Cardiac muscle cell (in vitro differentiated cells and primary cell): Measurements from ENCODE around the gene CARS2. TPM values are rescaled to one million over a fixed set of nuclear protein-coding genes. Genes with fewer than 3 reads are reported as not detected.
"Not testable (repeated sequence)": the region's sequence is repeated elsewhere in the genome, so short reads cannot be mapped to it uniquely, and the experiment has no call there.

Source experiments
- DNase-seq, 2 donors: peaks; one replicate each; pipeline versions ENCODE4 v3.0.0 to v3.0.0-alpha.2; 2010 to 2017; ENCODE audit warnings: low read depth in 1 of 2, low spot score in 1 of 2
- H3K27ac ChIP-seq: fragments of 200-600 bp; sonication (generic); 2 replicates; pipeline ENCODE4 v1.5.1; 2016
- H3K27me3 ChIP-seq: fragments of 200-600 bp; sonication (generic); 2 replicates; pipeline ENCODE4 v1.6.0; 2016; ENCODE audit warnings: control low read depth
- H3K36me3 ChIP-seq: fragments of 200-600 bp; sonication (generic); 2 replicates; pipeline ENCODE4 v1.5.1; 2016; ENCODE audit warnings: control low read depth
- H3K4me1 ChIP-seq: fragments of 200-600 bp; sonication (generic); 2 replicates; pipeline ENCODE4 v1.8.1; 2017; ENCODE audit warnings: low read depth, mild to moderate bottlenecking, mixed run types
- H3K4me3 ChIP-seq: fragments of 200-600 bp; sonication (generic); 2 replicates; pipeline ENCODE4 v1.5.1; 2016; ENCODE audit warnings: mild to moderate bottlenecking
- H3K9me3 ChIP-seq: fragments of 200-600 bp; sonication (generic); 2 replicates; pipeline ENCODE4 v1.5.1; 2017; ENCODE audit warnings: low read depth, mild to moderate bottlenecking, control low read depth
- CTCF ChIP-seq: IDR thresholded peaks from 2 replicates; pipeline ENCODE4 v1.5.1; 2012; ENCODE audit warnings: low read depth, mild to moderate bottlenecking, low read length
- polyA plus RNA-seq: library from polyadenylated mRNA; unstranded; fragments of >200 nt; fragmentation: Nextera tagmentation; extraction: Ambion mirVana; gene quantifications from 2 replicates; pipeline ENCODE4 v1.2.1, GENCODE V29; 2016
- total RNA-seq: library from RNA; depleted of rRNA; stranded (reverse); fragments of >200 nt; gene quantifications from 2 replicates; pipeline ENCODE4 v1.2.3, GENCODE V29; 2016

Gene CARS2
- total and polyA plus RNA-seq, 2 experiments from 2014 or later, result 58.2 to 94.6 TPM

DNA sequence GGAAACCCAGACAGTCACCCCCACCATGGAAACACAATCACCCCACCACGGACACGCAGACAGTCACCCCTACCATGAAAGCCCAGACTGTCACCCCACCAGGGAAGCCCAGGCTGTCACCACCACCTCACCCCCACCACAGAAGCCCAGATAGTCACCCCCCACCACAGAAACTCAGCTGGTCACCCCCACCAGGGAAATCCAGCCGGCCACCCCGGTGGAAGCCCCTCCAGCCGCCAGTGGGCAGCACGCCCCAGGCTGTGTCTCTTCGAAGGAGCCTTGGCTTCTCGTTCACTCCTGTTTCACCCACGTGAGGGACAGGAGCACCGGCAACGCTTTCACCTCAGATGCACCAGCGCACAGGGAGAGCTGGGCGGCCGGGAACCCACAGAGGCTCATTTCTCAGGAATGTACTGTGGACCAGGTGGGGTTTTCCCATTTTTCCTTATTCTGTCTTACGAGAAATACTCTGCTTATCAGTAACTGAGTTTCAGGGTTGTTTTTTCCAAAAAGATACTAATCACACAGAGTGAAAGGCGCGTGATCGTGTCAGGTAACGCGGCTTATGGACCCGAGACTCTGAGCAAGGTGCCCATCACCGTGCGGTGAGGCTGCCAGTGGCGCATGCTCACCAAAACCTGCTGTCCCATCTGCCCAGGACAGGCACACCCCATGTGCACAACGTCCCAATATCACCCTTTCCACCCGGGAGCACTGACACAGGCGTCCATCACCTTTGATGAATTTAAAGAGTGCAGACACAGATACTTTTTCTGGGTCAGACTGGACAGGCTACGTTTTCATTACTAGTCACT, 28.0 kb downstream of the CARS2 start:
- Histone ChIP-seq H3K4me3 (no peak overlapping the region), H3K9me3 (no peaks in the 10 kb centered on the region), H3K36me3 (peaks cover 21% of the 10 kb centered on the region), H3K27ac (no peak overlapping the region), H3K4me1 (no peaks in the 10 kb centered on the region), H3K27me3 (no peaks in the 10 kb centered on the region)
- no peak for TF ChIP-seq CTCF
- peak in 1 of 2 donors; percentile 13 for DNase-seq

DNA sequence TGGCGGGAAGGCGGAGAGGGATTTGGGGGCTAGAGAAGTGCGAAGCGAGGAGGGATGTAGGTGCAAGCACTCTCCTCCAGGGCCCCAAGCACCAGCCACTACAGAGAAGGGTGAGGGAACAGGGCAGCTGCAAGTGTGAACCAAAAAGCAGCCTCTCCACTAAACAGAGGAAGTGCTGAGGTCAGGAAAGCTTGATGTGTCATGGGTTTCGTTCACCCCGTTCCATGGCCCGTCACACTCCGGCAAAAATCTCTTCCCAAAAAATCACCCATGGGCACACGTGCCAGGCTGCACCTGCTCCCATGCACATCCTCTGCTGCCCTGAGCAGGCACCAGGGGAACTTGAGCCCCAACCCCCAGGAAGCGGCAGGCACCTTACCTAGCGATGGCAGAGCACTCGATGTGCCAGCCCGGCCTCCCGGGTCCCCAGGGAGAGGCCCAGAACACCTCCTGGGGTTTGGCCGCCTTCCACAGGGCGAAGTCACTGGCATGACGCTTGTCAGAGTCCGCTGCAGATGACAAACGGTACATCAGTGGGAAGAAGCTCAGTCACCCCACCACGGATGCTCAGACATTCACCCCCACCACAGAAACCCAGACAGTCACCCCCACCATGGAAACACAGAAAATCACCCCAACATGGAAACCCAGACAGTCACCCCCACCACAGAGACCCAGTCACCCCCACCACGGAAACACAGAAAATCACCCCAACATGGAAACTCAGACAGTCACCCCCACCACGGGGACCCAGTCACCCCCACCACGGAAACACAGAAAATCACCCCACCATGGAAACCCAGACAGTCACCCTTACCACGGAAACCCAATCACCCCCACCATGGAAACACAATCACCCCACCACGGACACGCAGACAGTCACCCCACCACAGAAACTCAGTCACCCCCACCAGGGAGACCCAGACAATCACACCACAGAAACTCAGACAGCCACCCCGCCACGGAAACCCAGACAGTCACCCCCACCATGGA, 29.0 kb downstream of the CARS2 start:
- no peak for TF ChIP-seq CTCF

GRCh38 chr13:110669814-110670213, 36.1 kb downstream of the CARS2 start:
- H3K9me3 ChIP-seq, DNase-seq, H3K27ac ChIP-seq, H3K4me3 ChIP-seq, H3K27me3 ChIP-seq, H3K4me1 ChIP-seq: not testable (repeated sequence)
- H3K36me3 ChIP-seq, result peaks cover 15% of the 10 kb centered on the region

More for the DNA sequence above, 29.0 kb downstream of the CARS2 start:
- no peak overlapping the region for H3K27ac ChIP-seq
- no peaks in the 10 kb centered on the region for H3K4me1 ChIP-seq
- no peak overlapping the region for H3K4me3 ChIP-seq
- H3K27me3 ChIP-seq, result no peaks in the 10 kb centered on the region
- DNase-seq, result no peak
- no peaks in the 10 kb centered on the region for H3K9me3 ChIP-seq
- peaks cover 10% of the 10 kb centered on the region for H3K36me3 ChIP-seq

DNA sequence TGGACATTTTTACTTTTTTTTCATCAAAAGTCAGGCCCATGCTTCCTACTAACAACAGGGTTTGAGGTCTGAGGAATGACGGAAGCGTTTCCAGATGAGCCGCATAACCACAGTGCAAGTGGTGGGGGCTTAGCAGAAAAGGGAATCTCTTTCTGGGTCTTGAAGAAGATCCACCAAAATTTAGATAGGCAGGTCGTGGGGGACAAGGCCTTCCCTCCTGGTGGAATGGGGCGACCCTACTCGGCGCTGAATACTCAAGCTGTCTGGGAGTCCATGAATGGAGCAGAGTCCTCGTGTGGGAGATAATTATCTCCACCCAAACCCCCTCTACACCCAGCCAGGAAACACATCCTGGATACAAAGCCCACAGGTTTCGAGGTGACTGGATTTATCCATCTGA, 36.9 kb downstream of the CARS2 start:
- no peak overlapping the region for H3K27ac ChIP-seq
- no peaks in the 10 kb centered on the region for H3K9me3 ChIP-seq
- no peaks in the 10 kb centered on the region for H3K27me3 ChIP-seq
- DNase-seq, result no peak
- peaks cover 21% of the 10 kb centered on the region for H3K36me3 ChIP-seq
- TF ChIP-seq CTCF, result no peak
- no peaks in the 10 kb centered on the region for H3K4me1 ChIP-seq
- no peak overlapping the region for H3K4me3 ChIP-seq

DNA sequence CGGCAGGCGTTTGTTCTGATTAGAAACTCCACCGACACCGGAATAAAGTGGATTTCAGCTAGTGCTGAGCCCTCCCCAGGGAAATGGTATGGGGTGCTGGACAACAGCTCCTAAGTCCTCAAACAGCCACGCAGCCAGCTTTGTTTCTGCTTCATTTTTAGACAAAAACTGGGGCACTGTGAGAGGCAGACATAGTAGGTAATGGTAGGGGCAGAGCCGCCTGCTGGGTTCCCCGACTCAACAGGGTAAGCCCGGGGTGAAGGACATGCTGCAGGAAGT, 39.7 kb downstream of the CARS2 start:
- DNase-seq, result no peak
- Histone ChIP-seq H3K4me1 (no peaks in the 10 kb centered on the region), H3K9me3 (no peaks in the 10 kb centered on the region), H3K27me3 (no peaks in the 10 kb centered on the region), H3K36me3 (peaks cover 38% of the 10 kb centered on the region), H3K4me3 (no peak overlapping the region), H3K27ac (no peak overlapping the region)
- no peak for TF ChIP-seq CTCF
